Measurements from ENCODE around the gene FBLN5. TPM values are rescaled to one million over a fixed set of nuclear protein-coding genes. Genes with fewer than 3 reads are reported as not detected.

Gene FBLN5
- total RNA-seq, 1 experiment from 2014 or later = 1.0 TPM

- no peak overlapping the region for H3K4ac ChIP-seq (ENCODE audit: low read depth, low read length)
- H2BK120ac ChIP-seq (ENCODE audit: low read depth, low read length, poor library complexity, severe bottlenecking) = no peak overlapping the region
- no peaks in the 10 kb centered on the region for H3K9me3 ChIP-seq (ENCODE audit: control insufficient read depth, low read depth, low read length)
- WGBS (ENCODE audit: extremely low coverage, insufficient read length, low lambda C conversion rate) = no CpG with 5 or more reads among the region's 2 CpGs
- Mint-ChIP-seq H3K4me1 (peaks cover 13 to 25% of the 10 kb centered on the region in 2 experiments), H3K27me3 (ENCODE audit: low read depth) (peaks cover 8% of the 10 kb centered on the region), H3K27ac (no peak overlapping the region), H3K9me3 (peaks cover 10 to 11% of the 10 kb centered on the region in 2 experiments; a peak in 4 of 5 replicates), H3K4me3 (no peak overlapping the region), H3K36me3 (ENCODE audit: insufficient read depth in 1 of 3, low read depth in 3 of 3) (peaks cover 0 to 4% (median 0%) of the 10 kb centered on the region in 3 experiments; a peak in 1 of 7 replicates)
- H4K8ac ChIP-seq (replicated peaks; ENCODE audit: insufficient read length, low read depth, low read length) = no peak overlapping the region
- H3K4me1 ChIP-seq (ENCODE audit: insufficient read depth, low read length) = no peaks in the 10 kb centered on the region
- TF ChIP-seq CTCF (conservative IDR thresholded peaks at IDR 0.05) = no peak
- no peaks in the 10 kb centered on the region for H3K23me2 ChIP-seq (ENCODE audit: insufficient read length, low read depth, low read length, poor library complexity, severe bottlenecking)
- H3K18ac ChIP-seq (ENCODE audit: insufficient read length, low read depth, low read length) = no peak overlapping the region
- H4K5ac ChIP-seq (ENCODE audit: insufficient read length, low read depth, low read length) = no peak overlapping the region
- H3K79me2 ChIP-seq (ENCODE audit: insufficient read depth, low read length) = no peaks in the 10 kb centered on the region
- H3K9ac ChIP-seq (ENCODE audit: extremely low read depth, insufficient read length, low read length) = no peak overlapping the region
- H2BK12ac ChIP-seq (ENCODE audit: insufficient read length, low read depth, low read length) = no peak overlapping the region
- no peak overlapping the region for H3K23ac ChIP-seq (ENCODE audit: insufficient read length, low read depth, low read length)
- H3K27ac ChIP-seq (ENCODE audit: insufficient read length, low read depth, low read length) = no peak overlapping the region
- no peak overlapping the region for H2BK5ac ChIP-seq (ENCODE audit: insufficient read length, low read length)
- no peak for DNase-seq
- no peak overlapping the region for H2AK5ac ChIP-seq (ENCODE audit: insufficient read length, low read length)
- H3K27me3 ChIP-seq (ENCODE audit: insufficient read depth, low read length) = no peaks in the 10 kb centered on the region
- no peak overlapping the region for H3K14ac ChIP-seq (ENCODE audit: insufficient read depth, low read length)
- H4K20me1 ChIP-seq (ENCODE audit: control insufficient read depth, insufficient read depth, insufficient read length) = no peaks in the 10 kb centered on the region
- H4K91ac ChIP-seq (ENCODE audit: insufficient read length, low read depth, low read length) = no peak overlapping the region
- H2BK20ac ChIP-seq (ENCODE audit: low read depth, low read length, poor library complexity, severe bottlenecking) = no peak overlapping the region
- no peaks in the 10 kb centered on the region for H3K79me1 ChIP-seq (ENCODE audit: insufficient read depth, low read depth, low read length, poor library complexity, severe bottlenecking)
- no peak overlapping the region for H3K56ac ChIP-seq (ENCODE audit: insufficient read length, low read depth, low read length)
- H2AFZ ChIP-seq (ENCODE audit: low read length) = no peak overlapping the region
- H3K4me2 ChIP-seq (ENCODE audit: insufficient read depth, insufficient read length, low read length) = no peak overlapping the region
- H2BK15ac ChIP-seq (ENCODE audit: low read depth, low read length) = no peak overlapping the region
- no peak overlapping the region for H3T11ph ChIP-seq (ENCODE audit: low read length)
Measured at GRCh38 chr14:91866061-91866460, 81.4 kb downstream of the FBLN5 start.

Measured in H9 (cell line).